Raji (cell line): ENCODE results near the gene DPP9.

Experiments
- POLR2A ChIP-seq: IDR thresholded peaks from 2 replicates; pipeline ENCODE4 v1.6.1; 2011; ENCODE audit warnings: low read depth, low read length, control low read depth; ENCODE audit not compliant: insufficient read depth

The DPP9 gene

GRCh38 chr19:4686700-4687099 is 36.9 kb downstream of the DPP9 start:
- no peak for TF ChIP-seq POLR2A

- TF ChIP-seq POLR2A: no peak
Measured at GRCh38 chr19:4684312-4685095, 39.1 kb downstream of the DPP9 start.

GRCh38 chr19:4682417-4683200 is 41.0 kb downstream of the DPP9 start:
- no peak for TF ChIP-seq POLR2A

GRCh38 chr19:4678881-4679790 is 44.5 kb downstream of the DPP9 start:
- no peak for TF ChIP-seq POLR2A

DNA sequence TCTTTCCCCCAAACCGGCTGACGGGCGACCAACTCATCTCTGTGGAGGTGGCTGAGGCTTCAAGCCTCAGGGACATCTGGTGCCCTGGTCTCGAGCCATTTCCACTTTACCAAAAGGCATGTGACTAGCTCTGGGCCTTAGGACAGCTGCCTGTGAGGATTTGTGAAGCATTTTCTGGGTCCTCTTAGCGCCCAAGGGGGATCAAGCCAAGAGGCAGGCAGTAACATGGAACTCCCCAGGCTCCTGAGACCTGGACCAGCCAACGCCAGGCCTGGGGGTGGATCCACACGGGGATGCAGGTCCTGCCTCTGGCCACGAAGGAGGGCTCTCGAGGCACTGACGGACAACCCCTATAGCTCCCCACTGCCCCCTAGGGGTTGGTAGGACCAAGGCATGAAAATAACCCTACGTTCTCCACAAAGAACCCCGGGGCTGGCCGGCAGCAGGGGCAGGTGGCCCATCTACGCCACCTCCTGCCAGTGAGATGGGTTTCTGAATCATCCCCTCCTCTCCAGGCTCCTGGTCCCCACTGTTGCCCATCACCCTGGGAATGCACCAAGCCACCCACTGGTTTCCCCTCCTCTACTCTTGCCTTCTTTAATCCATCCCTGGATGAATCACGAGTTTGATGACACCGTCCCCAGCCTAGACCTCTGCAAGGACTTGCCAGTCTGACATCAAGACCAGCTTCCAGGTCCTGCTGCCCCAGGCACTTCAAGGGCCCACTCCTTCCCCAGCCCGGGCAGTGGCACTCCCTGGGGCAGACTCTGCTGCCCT is 46.5 kb downstream of the DPP9 start:
- TF ChIP-seq POLR2A: no peak

GRCh38 chr19:4675346-4675745 is 48.3 kb downstream of the DPP9 start:
- no peak for TF ChIP-seq POLR2A

- no peak for TF ChIP-seq POLR2A
Measured at GRCh38 chr19:4673726-4674125, 49.9 kb downstream of the DPP9 start.

- no peak for TF ChIP-seq POLR2A
Measured at GRCh38 chr19:4673216-4673615, 50.4 kb downstream of the DPP9 start.

GRCh38 chr19:4671185-4671851 is 52.3 kb downstream of the DPP9 start:
- TF ChIP-seq POLR2A: no peak

DNA sequence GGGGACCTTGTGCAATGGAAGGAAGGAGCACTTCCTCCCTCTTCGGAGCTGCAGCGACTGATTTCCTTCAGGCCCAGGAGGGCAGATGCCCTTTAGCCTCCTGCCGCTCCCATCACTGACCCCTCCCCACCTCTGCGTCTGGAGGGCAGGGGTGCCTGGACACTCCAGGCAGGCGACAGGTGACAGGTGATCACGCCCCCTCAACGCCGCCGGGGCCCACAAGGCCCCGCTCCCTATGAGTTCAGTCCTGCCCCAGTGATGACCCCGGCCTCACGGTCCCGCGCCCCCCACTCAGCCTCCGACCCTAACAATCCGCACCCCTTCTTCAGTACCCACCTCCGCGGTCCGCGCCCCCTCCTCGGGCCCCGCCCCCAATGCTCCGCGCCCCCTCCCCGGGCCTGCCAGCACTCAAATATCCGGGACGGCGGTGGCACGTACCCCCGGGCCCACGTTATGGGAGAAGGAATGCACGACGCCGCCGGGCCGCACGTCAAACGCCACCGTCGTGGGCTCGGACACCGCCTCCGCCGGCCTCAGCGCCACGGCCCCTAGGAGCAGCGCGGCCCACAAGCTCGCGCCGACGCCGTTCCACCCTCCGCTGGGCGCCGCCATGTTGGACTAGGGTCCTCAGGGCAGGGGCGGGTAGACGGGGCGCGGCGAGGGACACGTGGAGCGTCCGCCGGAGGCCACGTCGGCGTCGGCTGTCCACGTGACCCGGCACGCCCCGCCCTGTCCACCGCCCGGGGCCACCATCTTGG is 53.7 kb downstream of the DPP9 start, which contains the start of gene MYDGF:
TSS of gene MYDGF (minus strand) at position 620 of the 758 bp plus-strand sequence. CDS start at position 612, 8 bp downstream.
- peak; percentile 81 for TF ChIP-seq POLR2A

GRCh38 chr19:4664642-4665041 is 59.0 kb downstream of the DPP9 start:
- no peak for TF ChIP-seq POLR2A

GRCh38 chr19:4662812-4663211 is 60.8 kb downstream of the DPP9 start:
- no peak for TF ChIP-seq POLR2A

DNA sequence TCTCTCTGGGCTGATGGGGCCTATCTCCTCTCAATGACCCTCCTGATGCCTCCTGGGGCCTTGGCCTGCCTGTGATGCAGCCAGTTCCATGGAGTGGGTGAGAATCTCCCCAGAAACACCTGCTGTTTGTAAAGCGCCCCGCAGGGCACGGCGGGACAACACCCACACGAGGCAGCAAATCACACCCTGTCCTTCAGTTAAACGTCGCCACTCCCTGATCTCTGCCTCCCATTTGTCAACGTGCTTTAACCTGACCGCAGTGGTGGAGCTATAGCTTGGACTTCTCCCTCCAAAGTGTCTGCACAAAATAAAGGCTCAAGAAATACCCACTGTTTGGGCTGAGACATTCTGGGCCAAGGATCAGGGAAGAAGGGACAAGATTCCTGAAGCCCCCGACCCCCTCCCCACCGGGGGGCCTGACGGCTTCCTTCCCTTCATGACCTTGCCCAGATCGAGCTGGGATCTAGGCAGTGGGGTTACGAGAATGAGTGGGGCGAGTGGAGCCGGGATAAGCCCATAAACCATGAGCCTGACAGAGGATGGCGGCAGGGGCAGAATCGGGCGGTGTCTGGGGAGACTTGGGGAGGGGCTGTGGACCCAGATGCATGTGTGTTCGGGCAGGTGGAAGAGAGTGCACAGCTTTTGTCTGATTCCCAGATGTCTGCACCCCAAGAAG is 61.5 kb downstream of the DPP9 start:
- no peak for TF ChIP-seq POLR2A
